GM18861 (cell line): ENCODE measurements around the gene COQ10A.
"Not testable (repeated sequence)": the region's sequence is repeated elsewhere in the genome, so short reads cannot be mapped to it uniquely, and the experiment has no call there.

Experiments used
- ATAC-seq: cut with Tn5 transposase; IDR thresholded peaks from one replicate; pipeline ENCODE4 v1.9.1; 2021; ENCODE audit not compliant: unreplicated experiment

Gene COQ10A

GRCh38 chr12:56272468-56272867, 5.7 kb downstream of the COQ10A start:
- ATAC-seq = not testable (repeated sequence)

- ATAC-seq = no peak
These were observed 7.6 kb downstream of the COQ10A start for GRCh38 chr12:56274299-56274698.

- ATAC-seq = no peak
These were observed 12.2 kb downstream of the COQ10A start for GRCh38 chr12:56278905-56279304.

GRCh38 chr12:56280849-56281248, 14.1 kb downstream of the COQ10A start:
- no peak for ATAC-seq

GRCh38 chr12:56282030-56282429, 15.3 kb downstream of the COQ10A start:
- ATAC-seq = no peak

- ATAC-seq = no peak
These were observed 15.8 kb downstream of the COQ10A start for GRCh38 chr12:56282579-56282978.

- ATAC-seq = not testable (repeated sequence)
These were observed 17.5 kb downstream of the COQ10A start for GRCh38 chr12:56284263-56284662.

- ATAC-seq = no peak
These were observed 19.5 kb downstream of the COQ10A start for GRCh38 chr12:56286044-56286830.

- ATAC-seq = no peak
These were observed 22.1 kb downstream of the COQ10A start for GRCh38 chr12:56288705-56289387.

- ATAC-seq = no peak
These were observed 27.1 kb downstream of the COQ10A start for GRCh38 chr12:56293795-56294194.

GRCh38 chr12:56296295-56296694, 29.6 kb downstream of the COQ10A start:
- no peak for ATAC-seq

GRCh38 chr12:56297400-56297799, 30.7 kb downstream of the COQ10A start:
- ATAC-seq = no peak

- no peak for ATAC-seq
These were observed 32.1 kb downstream of the COQ10A start for GRCh38 chr12:56298828-56299227.

- ATAC-seq = no peak
These were observed 32.6 kb downstream of the COQ10A start for GRCh38 chr12:56299308-56299852.

- peak; percentile 85 for ATAC-seq
These were observed 33.3 kb downstream of the COQ10A start, which contains the start of gene CS for GRCh38 chr12:56299853-56300643. Gene CS, minus strand, starts transcription at chr12:56300330. Its CDS starts 129 bp downstream, at chr12:56300201.

- no peak for ATAC-seq
These were observed 34.1 kb downstream of the COQ10A start for GRCh38 chr12:56300644-56301464.

GRCh38 chr12:56304276-56304675, 37.5 kb downstream of the COQ10A start:
- ATAC-seq = no peak

- no peak for ATAC-seq
These were observed 38.3 kb downstream of the COQ10A start for GRCh38 chr12:56304872-56305590.

- no peak for ATAC-seq
These were observed 40.7 kb downstream of the COQ10A start for GRCh38 chr12:56307221-56307965.
